ENCODE data around the gene INSC. TPM values are rescaled to one million over a fixed set of nuclear protein-coding genes. Genes with fewer than 3 reads are reported as not detected.
"Not testable (repeated sequence)": the region's sequence is repeated elsewhere in the genome, so short reads cannot be mapped to it uniquely, and the experiment has no call there.

The INSC gene, protein sequence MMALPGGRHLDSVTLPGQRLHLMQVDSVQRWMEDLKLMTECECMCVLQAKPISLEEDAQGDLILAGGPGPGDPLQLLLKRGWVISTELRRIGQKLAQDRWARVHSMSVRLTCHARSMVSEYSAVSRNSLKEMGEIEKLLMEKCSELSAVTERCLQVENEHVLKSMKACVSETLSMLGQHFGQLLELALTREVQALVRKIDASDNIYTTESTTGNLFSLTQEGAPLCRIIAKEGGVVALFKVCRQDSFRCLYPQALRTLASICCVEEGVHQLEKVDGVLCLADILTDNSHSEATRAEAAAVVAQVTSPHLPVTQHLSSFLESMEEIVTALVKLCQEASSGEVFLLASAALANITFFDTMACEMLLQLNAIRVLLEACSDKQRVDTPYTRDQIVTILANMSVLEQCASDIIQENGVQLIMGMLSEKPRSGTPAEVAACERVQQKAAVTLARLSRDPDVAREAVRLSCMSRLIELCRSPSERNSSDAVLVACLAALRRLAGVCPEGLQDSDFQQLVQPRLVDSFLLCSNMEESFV
- total RNA-seq: 1 to 10 TPM in 1 of 2 experiments, under 1 TPM in 1; 0.74 to 1.4 TPM

DNA sequence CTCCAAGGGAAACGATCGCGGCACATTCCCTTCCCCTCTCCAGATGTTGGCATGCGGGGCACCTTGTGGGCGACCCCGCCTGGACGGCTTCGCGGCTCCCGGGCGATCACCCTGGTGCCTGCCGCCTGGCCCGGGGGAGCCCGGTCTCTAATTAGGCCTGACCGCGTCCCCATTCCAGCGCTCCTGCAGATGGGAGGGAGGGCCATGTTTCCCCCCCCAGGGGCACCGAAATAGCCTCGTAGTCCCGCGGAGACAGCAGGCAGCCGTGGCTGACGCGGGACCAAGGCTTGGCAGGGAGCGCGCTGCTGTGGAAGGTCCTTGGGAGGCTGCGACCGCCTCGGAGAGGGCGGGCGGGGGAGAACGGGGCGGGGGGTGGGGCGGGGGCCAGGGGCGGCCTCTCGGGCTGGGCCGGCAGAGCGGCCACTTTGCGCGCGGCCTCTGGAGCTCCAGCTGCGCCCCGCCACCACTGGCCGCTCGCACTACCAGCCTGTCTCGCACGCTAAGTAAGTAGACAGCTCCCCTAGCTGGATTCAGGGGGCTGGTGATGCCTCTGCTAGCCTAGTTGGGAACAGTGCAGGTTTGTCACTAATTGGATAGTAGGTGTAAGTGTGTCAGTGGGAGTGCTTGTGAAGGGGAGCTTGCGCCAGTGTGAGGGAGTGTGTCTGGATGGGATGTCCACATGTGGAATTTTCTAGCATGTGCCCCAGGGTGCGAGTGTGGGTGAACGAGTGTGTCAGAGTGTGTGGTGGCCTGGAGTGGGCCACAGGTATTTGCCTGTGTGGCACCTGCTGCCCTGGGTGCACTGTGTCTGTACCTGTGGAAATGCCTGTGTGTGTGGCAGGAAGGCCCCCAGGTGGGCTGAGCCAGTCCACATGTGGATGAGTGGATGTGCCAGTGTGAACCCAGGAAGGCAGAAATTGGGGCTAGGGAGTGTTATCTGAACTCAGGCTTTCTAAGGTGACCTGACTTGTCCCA is at the start of gene INSC:
INSC (plus strand) TSS at position 423 of the 975 bp plus-strand sequence. CDS start 34,252 bp downstream, outside the sequence.
- Mint-ChIP-seq H3K4me1 (ENCODE audit: low read depth) (peaks cover 23% of the 10 kb centered on the region), H3K36me3 (ENCODE audit: low read depth) (no peaks in the 10 kb centered on the region), H3K27ac (no peak within 1 kb of the TSS), H3K4me3 (no peak within 1 kb of the TSS), H3K27me3 (peaks cover 39% of the 10 kb centered on the region), H3K9me3 (no peaks in the 10 kb centered on the region)
- ChIA-PET CTCF (interaction anchor here (1.1 to 1.8 kb wide), 5 partner anchors 12 to 102 kb away, joined by 3 to 4 read pairs (median 3); no protein-coding TSS in a partner anchor), POLR2A (interaction anchor here (1.1 kb wide), 1 partner anchor 23 kb away, joined by 3 read pairs; no protein-coding TSS in a partner anchor)
- intact Hi-C loops (cut with micrococcal nuclease): no loop called here
- TF ChIP-seq, protein P1, sequence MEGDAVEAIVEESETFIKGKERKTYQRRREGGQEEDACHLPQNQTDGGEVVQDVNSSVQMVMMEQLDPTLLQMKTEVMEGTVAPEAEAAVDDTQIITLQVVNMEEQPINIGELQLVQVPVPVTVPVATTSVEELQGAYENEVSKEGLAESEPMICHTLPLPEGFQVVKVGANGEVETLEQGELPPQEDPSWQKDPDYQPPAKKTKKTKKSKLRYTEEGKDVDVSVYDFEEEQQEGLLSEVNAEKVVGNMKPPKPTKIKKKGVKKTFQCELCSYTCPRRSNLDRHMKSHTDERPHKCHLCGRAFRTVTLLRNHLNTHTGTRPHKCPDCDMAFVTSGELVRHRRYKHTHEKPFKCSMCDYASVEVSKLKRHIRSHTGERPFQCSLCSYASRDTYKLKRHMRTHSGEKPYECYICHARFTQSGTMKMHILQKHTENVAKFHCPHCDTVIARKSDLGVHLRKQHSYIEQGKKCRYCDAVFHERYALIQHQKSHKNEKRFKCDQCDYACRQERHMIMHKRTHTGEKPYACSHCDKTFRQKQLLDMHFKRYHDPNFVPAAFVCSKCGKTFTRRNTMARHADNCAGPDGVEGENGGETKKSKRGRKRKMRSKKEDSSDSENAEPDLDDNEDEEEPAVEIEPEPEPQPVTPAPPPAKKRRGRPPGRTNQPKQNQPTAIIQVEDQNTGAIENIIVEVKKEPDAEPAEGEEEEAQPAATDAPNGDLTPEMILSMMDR (IDR thresholded peaks at IDR 0.05): no peak
- ATAC-seq: no peak
- DNase-seq: no peak

DNA sequence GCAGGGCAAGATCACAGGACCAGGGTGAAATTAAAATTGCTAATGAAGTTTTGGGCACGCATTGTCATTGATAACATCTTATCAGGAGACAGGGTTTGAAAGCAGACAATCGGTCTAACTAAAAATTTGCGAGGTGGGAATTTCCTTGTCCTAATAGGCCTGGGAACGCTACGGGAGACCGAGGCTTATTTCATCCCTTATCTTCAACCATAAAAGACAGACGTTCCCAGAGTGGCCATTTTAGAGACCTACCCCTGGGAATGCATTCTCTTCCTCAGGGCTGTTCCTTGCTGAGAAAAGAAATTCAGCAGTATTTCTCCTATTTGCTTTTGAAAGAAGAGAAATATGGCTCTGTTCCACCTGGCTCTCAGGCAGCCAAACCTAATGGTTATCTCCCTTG is 45.0 kb upstream of the INSC start:
- intact Hi-C loops (cut with micrococcal nuclease): loop anchor here (10.0 kb wide), 1 partner anchor 65 kb away; no protein-coding TSS in a partner anchor
- H3K9me3 Mint-ChIP-seq; H3K36me3 Mint-ChIP-seq (ENCODE audit: low read depth); DNase-seq; POLR2A ChIA-PET; H3K27ac Mint-ChIP-seq; H3K4me3 Mint-ChIP-seq; ATAC-seq: not testable (repeated sequence)
- peaks cover 14% of the 10 kb centered on the region for H3K4me1 Mint-ChIP-seq (ENCODE audit: low read depth)
- peaks cover 17% of the 10 kb centered on the region for H3K27me3 Mint-ChIP-seq
- CTCF ChIA-PET: interaction anchor here (1.1 kb wide), 1 partner anchor 162 kb away, joined by 4 read pairs; no protein-coding TSS in a partner anchor

DNA sequence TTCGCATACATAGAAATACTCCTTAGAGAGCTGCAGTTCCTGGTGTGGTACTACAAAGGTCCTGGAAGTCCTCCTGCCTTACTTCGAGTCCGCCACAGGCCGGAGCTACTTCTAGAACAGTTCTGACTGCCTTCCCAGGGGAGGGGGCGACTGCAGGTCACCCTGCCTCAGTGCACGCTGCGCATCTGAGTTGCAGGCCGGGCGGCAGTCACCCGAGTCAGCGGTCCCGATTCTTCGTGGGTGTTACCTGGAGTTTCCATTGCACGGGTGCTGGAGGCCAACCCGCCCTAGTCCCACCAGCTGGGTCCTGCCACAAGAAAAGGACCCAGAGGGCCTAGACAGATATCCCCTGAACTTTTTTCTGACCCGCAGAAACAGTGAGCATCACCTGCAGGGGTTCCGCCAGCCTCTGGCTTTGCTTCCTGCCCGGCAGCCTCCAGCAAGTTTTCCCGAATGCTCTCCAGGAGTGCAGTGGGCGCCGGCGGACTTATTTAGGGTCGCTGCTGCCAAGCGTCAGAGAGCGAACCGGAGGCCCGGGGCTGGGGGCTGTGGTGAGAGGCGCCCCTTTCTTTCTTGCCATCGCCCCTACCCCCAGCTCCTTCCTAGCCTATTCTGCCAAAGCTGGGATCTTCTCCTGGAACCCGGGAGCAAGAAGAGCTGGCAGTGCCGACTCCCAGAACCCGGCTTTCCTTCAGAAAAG is 43.0 kb upstream of the INSC start:
- Mint-ChIP-seq H3K4me3 (no peak overlapping the region), H3K27ac (no peak overlapping the region), H3K9me3 (peaks cover 9% of the 10 kb centered on the region), H3K4me1 (ENCODE audit: low read depth) (peaks cover 14% of the 10 kb centered on the region), H3K27me3 (peaks cover 14% of the 10 kb centered on the region), H3K36me3 (ENCODE audit: low read depth) (no peaks in the 10 kb centered on the region)
- DNase-seq: no peak
- ATAC-seq: no peak
- ChIA-PET POLR2A (no interaction called here), CTCF (interaction anchor here (0.6 to 7.4 kb wide), 4 partner anchors 15 to 162 kb away, joined by 3 to 171 read pairs (median 62); no protein-coding TSS in a partner anchor)
- TF ChIP-seq, protein P1 (IDR thresholded peaks at IDR 0.05): no peak
- intact Hi-C loops (cut with micrococcal nuclease): loop anchor here (10.0 kb wide), 1 partner anchor 67 kb away; no protein-coding TSS in a partner anchor

DNA sequence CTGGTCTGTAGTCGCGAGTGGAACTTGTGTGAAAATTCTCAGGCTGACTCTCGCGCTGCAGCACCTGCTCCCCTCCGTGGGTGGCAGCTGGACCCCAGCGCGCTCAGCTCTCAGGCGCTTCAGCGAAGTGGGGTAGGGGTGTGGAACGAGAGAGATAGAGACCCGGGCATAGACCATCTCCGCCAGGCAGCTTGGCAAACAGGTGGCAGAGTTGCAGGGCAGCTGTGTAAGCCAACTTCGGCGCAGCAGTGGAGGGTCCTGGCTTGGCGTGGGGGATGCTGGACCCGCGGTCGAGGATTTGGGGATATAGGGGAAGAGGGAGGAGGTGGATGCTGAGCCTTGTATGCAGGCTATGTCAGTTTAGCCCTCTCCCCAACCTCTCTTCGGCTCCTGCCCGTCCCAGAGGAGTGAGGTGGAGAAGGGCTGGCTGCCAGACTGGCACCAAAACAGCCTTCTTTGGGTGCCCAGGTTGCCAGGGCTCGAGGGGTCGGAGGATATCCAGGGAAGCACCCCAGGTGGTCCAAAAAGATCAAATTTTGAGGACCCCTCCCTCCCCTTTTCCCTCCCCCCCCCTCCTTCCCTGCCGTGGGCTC is 42.1 kb upstream of the INSC start:
- DNase-seq (no peak), ATAC-seq (no peak)
- ChIA-PET CTCF (interaction anchor here (0.8 to 7.4 kb wide), 8 partner anchors 16 to 283 kb away, joined by 3 to 171 read pairs (median 28); partner anchors contain the start of gene CALCA), POLR2A (no interaction called here)
- Mint-ChIP-seq H3K27me3 (peaks cover 14% of the 10 kb centered on the region), H3K36me3 (ENCODE audit: low read depth) (no peaks in the 10 kb centered on the region), H3K4me3 (peak overlapping the region; percentile 32), H3K4me1 (ENCODE audit: low read depth) (peaks cover 14% of the 10 kb centered on the region), H3K9me3 (peaks cover 9% of the 10 kb centered on the region), H3K27ac (no peak overlapping the region)
- intact Hi-C loops (cut with micrococcal nuclease): loop anchor here (10.0 kb wide), 1 partner anchor 68 kb away; no protein-coding TSS in a partner anchor
- TF ChIP-seq, protein P1 (IDR thresholded peaks at IDR 0.05): no peak
